HuH-7.5 (cell line): ENCODE measurements around the gene FXR1.
"Not testable (repeated sequence)": the region's sequence is repeated elsewhere in the genome, so short reads cannot be mapped to it uniquely, and the experiment has no call there.

Source experiments
- DNase-seq: peaks from one replicate; pipeline ENCODE4 v3.0.0; 2011; ENCODE audit warnings: low spot score

The FXR1 gene

GRCh38 chr3:180934638-180935037 lies 22.2 kb downstream of the FXR1 start:
- DNase-seq = no peak

DNA sequence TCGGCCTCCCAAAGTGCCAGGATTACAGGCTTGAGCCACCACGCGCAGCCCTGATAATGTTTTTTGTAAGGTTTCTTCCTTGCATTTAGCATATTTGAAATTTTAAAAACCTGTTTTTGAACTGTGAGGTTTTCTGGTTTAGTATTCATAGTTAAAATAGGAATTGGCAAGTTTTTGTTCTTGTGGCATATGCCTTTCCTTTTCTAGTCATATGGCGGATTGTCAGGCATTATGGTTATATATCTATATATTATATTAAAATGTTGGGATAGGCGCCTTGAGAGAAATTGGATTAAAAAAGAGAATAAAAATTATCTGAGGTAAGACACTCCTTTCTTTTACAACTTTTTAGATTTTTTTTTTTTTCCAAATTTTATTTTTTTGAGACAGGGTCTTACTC lies 28.4 kb downstream of the FXR1 start:
- no peak for DNase-seq

GRCh38 chr3:180947761-180948390 lies 35.4 kb downstream of the FXR1 start:
- no peak for DNase-seq

GRCh38 chr3:180959691-180960090 lies 47.2 kb downstream of the FXR1 start:
- no peak for DNase-seq

DNA sequence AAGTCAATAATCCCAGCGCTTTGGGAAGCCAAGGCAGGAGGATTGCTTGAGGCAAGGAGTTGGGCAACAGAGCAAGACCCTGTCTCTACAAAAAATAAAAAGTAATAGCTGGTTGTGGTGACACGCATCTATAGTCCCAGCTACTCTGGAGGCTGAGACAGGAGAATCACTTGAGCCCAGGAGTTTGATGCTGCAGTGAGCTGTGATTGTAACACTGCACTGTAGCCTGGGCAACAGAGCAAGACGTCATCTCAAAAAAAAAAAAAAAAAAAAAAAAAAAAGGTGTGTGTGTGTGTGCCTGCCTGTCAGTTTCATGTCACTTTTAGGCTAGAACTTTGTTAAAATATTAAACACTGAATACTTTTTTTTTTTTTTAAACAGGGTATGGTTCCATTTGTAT lies 48.6 kb downstream of the FXR1 start:
- no peak for DNase-seq

GRCh38 chr3:180961552-180961951 lies 49.1 kb downstream of the FXR1 start:
- DNase-seq = no peak

GRCh38 chr3:180962530-180962929 lies 50.1 kb downstream of the FXR1 start:
- no peak for DNase-seq

DNA sequence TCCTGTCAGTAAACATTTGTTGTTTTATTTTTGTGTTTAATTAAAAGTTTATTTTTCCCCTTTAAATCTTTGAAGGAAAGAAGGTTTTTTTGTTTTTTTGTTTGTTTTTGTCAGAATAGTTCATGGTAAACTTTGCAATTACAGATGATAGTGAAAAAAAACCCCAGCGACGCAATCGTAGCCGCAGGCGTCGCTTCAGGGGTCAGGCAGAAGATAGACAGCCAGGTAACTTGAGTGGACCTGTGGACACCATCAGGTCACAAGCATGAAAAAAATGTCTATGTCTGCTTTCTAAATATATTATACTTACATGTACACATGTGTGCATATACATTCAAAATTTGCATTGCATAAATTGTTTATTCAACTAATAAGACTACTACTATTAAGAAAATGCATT lies 58.5 kb downstream of the FXR1 start:
- no peak for DNase-seq

DNA sequence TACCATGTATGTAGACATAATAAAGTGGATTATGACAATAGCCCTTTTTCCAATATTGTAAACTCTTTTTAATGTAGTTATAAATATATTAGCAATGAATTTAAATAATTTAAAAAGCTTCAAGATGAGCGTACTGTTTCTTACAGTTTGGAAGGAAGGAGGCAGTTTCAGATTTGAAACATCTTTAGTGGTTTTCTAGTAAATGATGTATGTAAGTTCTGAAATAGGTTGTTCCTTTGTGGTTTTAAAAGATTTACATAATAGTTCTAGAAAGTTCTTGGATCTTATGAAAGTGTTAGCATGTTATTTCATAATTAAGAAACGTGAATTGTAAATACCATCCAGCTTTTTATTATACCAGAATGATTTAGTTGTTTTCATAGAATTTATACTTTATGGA lies 61.1 kb downstream of the FXR1 start:
- DNase-seq = no peak

DNA sequence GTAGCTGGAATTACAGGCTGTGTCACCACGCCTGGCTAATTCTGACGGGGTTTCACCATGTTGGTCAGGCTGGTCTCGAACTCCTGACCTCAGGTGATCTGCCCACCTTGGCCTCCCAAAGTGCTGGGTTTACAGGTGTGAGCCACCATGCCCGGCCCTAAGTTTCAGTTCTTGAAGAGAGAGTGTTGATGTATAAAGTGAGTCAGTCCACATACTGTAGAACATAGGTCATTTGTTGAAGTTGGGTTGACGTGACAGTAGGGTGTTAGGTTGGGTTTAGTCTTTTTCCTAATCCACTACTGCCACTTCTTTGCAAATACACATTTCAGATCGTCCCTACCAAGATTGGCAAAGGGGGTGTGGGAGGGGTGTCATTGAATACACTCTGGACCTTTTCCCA lies 61.8 kb downstream of the FXR1 start:
- DNase-seq = no peak

GRCh38 chr3:180977498-180977897 lies 65.0 kb downstream of the FXR1 start:
- no peak for DNase-seq

- DNase-seq = no peak
These were observed 67.5 kb downstream of the FXR1 start for GRCh38 chr3:180979961-180980360.

DNA sequence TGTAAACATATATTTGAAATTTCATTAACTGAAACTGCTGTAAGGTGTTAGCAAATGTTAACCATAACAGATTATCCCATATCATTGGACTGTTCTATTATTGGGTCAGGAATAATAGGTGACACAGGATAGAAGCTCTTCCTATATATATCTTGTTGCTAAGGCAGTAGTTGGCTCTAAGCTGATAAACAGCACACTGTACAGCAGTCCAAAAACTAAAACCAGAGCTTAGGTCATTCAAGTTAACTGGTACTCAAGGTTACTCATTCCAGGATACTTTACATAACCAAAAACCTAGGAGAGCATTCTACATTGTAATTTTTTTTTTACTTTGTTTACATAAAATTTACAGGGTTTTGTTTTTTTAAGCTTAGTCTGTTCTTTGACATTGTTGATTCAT lies 68.1 kb downstream of the FXR1 start:
- no peak for DNase-seq

GRCh38 chr3:180981912-180982311 lies 69.4 kb downstream of the FXR1 start:
- no peak for DNase-seq

GRCh38 chr3:180983136-180983535 lies 70.7 kb downstream of the FXR1 start:
- no peak for DNase-seq

DNA sequence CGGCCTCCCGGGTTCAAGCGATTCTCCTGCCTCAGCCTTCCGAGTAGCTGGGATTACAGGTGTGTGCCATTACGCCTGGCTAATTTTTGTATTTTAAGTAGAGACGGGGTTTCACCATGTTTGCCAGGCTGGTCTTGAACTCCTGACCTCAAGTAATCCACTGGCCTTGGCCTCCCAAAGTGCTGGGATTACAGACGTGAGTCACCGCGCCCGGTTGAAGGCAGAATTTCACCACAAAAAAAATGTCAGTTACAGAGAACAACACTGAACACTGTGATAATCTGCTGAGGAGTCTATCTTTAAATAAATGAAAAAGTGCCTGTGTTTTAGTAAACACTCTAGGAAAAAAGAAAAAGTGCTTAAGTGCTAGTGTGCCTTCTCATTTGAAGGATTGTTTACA lies 73.9 kb downstream of the FXR1 start:
- not testable (repeated sequence) for DNase-seq

- no peak for DNase-seq
These were observed 74.9 kb downstream of the FXR1 start for GRCh38 chr3:180987344-180987743.

GRCh38 chr3:180989291-180990163 lies 77.1 kb downstream of the FXR1 start, which contains the start of gene DNAJC19:
Gene DNAJC19 (minus strand): TSS chr3:180989736. CDS start chr3:180989602, 134 bp downstream.
- DNase-seq = peak; percentile 55

DNA sequence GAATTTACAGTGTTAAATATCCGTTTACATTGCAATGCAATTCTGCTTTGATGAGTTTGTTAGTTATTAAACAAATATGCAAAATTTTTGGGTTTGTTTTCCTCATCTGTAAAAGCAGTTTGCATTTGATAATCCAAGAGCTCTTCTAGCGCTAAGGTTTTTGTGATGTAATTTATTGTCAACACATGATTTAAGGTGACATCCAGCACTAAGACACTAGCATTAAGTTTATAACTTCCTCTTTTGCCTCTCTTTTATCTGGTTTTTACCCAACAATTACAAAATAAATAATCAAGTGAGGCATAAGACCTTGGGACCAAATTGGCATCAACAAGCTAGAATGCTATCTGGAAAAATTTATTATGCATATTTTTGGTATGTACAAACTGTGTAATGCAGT lies 78.0 kb downstream of the FXR1 start:
- no peak for DNase-seq

GRCh38 chr3:180996415-180996932 lies 84.0 kb downstream of the FXR1 start:
- no peak for DNase-seq

- not testable (repeated sequence) for DNase-seq
These were observed 89.9 kb downstream of the FXR1 start for GRCh38 chr3:181002331-181002730.

DNA sequence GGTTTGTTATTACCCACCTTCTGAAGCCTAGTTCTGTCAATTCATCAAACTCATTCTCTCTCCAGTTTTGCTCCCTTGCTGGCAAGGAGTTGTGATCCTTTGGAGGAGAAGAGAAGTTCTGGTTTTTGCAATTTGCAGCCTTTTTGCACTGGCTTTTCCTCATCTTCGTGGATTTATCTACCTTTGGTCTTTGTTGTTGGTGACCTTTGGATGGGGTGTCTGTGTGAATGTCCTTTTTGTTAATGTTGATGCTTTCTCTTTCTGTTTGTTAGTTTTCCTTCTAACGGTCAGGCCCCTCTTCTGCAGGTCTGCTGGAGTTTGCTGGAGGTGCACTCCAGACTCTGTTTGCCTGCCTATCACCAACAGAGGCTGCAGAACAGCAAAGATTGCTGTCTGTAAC lies 91.0 kb downstream of the FXR1 start:
- not testable (repeated sequence) for DNase-seq

DNA sequence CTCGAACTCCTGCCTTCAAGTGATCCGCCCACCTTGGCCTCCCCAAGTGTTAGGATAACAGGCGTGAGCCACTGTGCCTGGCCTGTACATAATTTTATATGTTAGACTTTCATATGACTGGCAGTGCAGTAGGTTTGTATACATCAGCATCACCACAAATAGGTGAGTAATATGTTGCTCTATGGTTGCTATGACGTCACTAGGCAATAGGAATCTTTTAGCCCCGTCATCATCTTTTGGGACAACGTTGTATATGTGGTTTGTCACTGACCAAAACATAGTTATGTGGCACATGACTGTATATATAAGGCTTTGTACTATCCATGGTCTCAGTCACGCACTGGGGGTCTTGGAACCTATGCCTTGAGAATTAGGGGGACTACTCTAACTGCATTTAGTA lies 94.1 kb downstream of the FXR1 start:
- DNase-seq = no peak
